ENCODE data around the gene IGSF22. TPM values are rescaled to one million over a fixed set of nuclear protein-coding genes. Genes with fewer than 3 reads are reported as not detected.
A peak's percentile ranks its signal among the peaks of the same experiment; 100 is the strongest.

Gene IGSF22
- total RNA-seq, 1 donor from 2014 or later = 0.74 TPM

GRCh38 chr11:18771266-18772035, 45.5 kb upstream of the IGSF22 start:
- Mint-ChIP-seq H3K27me3 (ENCODE audit: unreplicated experiment) (peaks cover 14% of the 10 kb centered on the region), H3K36me3 (ENCODE audit: low read depth, unreplicated experiment) (peaks cover 14% of the 10 kb centered on the region), H3K27ac (ENCODE audit: unreplicated experiment) (no peak overlapping the region), H3K4me3 (ENCODE audit: unreplicated experiment) (no peak overlapping the region), H3K9me3 (ENCODE audit: unreplicated experiment) (no peaks in the 10 kb centered on the region), H3K4me1 (ENCODE audit: unreplicated experiment) (no peaks in the 10 kb centered on the region)
- DNase-seq (ENCODE audit: low spot score) = no peak
- TF ChIP-seq CTCF (IDR thresholded peaks at IDR 0.05; ENCODE audit: unreplicated experiment) = no peak

- Mint-ChIP-seq H3K36me3 (ENCODE audit: low read depth, unreplicated experiment) (peaks cover 14% of the 10 kb centered on the region), H3K4me1 (ENCODE audit: unreplicated experiment) (no peaks in the 10 kb centered on the region)
Observed at GRCh38 chr11:18770479-18771125, 44.6 kb upstream of the IGSF22 start.

GRCh38 chr11:18769802-18770456, 43.9 kb upstream of the IGSF22 start:
- Mint-ChIP-seq H3K36me3 (ENCODE audit: low read depth, unreplicated experiment) (peaks cover 14% of the 10 kb centered on the region), H3K9me3 (ENCODE audit: unreplicated experiment) (no peaks in the 10 kb centered on the region), H3K4me3 (ENCODE audit: unreplicated experiment) (no peak overlapping the region), H3K27ac (ENCODE audit: unreplicated experiment) (peak overlapping the region; percentile 38), H3K27me3 (ENCODE audit: unreplicated experiment) (peaks cover 14% of the 10 kb centered on the region), H3K4me1 (ENCODE audit: unreplicated experiment) (no peaks in the 10 kb centered on the region)
- TF ChIP-seq CTCF (IDR thresholded peaks at IDR 0.05; ENCODE audit: unreplicated experiment) = no peak
- DNase-seq (ENCODE audit: low spot score) = no peak

More at GRCh38 chr11:18770479-18771125, 44.6 kb upstream of the IGSF22 start:
- Mint-ChIP-seq H3K27me3 (ENCODE audit: unreplicated experiment) (peaks cover 14% of the 10 kb centered on the region), H3K4me3 (ENCODE audit: unreplicated experiment) (no peak overlapping the region), H3K9me3 (ENCODE audit: unreplicated experiment) (no peaks in the 10 kb centered on the region), H3K27ac (ENCODE audit: unreplicated experiment) (peak overlapping the region; percentile 38)
- no peak for TF ChIP-seq CTCF (IDR thresholded peaks at IDR 0.05; ENCODE audit: unreplicated experiment)
- no peak for DNase-seq (ENCODE audit: low spot score)

GRCh38 chr11:18768978-18769377, 43.0 kb upstream of the IGSF22 start:
- no peak overlapping the region for H3K27ac Mint-ChIP-seq (ENCODE audit: unreplicated experiment)
- H3K4me3 Mint-ChIP-seq (ENCODE audit: unreplicated experiment) = no peak overlapping the region
- H3K9me3 Mint-ChIP-seq (ENCODE audit: unreplicated experiment) = no peaks in the 10 kb centered on the region
- TF ChIP-seq CTCF (IDR thresholded peaks at IDR 0.05; ENCODE audit: unreplicated experiment) = no peak
- peaks cover 14% of the 10 kb centered on the region for H3K36me3 Mint-ChIP-seq (ENCODE audit: low read depth, unreplicated experiment)
- peaks cover 12% of the 10 kb centered on the region for H3K27me3 Mint-ChIP-seq (ENCODE audit: unreplicated experiment)
- DNase-seq (ENCODE audit: low spot score) = no peak
- H3K4me1 Mint-ChIP-seq (ENCODE audit: unreplicated experiment) = no peaks in the 10 kb centered on the region
